ENCODE measurements around the gene KLHL13.
"Not testable (repeated sequence)": the region's sequence is repeated elsewhere in the genome, so short reads cannot be mapped to it uniquely, and the experiment has no call there.

KLHL13 gene

GRCh38 chrX:118074196-118074595 lies 42.4 kb downstream of the KLHL13 start:
- DNase-seq: no peak

- no peak for DNase-seq
These were observed 49.6 kb downstream of the KLHL13 start for GRCh38 chrX:118066867-118067515.

GRCh38 chrX:118062817-118063615 lies 53.6 kb downstream of the KLHL13 start:
- no peak for DNase-seq

- no peak for DNase-seq
These were observed 54.4 kb downstream of the KLHL13 start for GRCh38 chrX:118062048-118062789.

DNA sequence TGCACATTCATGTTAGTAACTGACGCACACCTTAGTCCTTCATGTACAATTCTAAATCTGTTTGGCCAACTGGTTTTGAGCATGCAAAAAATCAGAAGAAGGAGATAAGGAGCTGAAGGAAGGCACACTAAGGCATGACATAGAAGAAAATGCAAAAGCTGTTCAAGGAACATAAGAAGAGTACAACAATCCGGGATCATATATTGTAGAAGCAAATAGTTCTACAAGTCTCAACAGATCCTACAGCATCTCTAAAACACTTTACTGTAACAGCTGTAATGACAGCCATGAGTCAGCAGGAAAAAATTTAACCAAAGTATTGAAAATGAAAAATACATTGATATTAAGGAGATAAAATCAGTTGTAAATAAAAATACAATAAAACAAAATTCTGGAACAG lies 57.7 kb downstream of the KLHL13 start:
- DNase-seq: no peak

DNA sequence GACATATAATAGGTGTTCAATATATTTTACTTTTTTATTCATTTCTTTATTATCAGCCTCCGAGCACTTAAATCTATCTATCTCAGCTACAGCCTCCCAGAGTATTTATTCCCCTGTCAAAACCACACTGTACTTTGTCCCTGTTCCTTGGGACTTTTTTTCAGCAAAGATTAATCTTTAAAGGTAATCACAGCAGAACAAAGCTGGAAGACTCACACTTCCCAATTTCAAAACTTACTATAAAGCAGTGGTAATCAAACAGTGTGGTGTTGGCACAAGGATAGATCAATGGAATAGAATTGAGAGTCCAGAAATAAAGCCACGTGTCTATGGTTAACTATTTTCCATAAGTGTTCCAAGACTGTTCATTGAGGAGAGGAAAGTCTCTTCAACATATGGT lies 59.7 kb downstream of the KLHL13 start:
- no peak for DNase-seq

DNA sequence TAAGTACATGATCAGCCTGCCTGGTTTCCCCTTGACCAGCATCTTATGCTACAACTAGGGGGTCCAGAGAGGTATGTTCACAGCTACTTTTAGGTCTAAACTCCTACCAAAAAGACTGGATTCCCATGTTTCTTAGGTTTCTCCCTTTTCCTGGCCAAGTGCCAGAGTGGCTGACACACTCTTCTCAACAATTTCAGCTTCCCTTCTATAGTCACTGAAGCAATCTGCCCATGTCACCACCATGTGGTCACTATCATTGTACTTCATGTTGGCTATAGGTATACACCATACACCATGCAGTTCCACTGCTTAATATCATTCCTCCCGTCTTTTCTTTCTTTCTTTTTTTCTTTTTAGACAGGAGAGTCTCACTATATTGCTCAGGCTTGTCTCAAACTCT lies 66.9 kb downstream of the KLHL13 start:
- no peak for DNase-seq

DNA sequence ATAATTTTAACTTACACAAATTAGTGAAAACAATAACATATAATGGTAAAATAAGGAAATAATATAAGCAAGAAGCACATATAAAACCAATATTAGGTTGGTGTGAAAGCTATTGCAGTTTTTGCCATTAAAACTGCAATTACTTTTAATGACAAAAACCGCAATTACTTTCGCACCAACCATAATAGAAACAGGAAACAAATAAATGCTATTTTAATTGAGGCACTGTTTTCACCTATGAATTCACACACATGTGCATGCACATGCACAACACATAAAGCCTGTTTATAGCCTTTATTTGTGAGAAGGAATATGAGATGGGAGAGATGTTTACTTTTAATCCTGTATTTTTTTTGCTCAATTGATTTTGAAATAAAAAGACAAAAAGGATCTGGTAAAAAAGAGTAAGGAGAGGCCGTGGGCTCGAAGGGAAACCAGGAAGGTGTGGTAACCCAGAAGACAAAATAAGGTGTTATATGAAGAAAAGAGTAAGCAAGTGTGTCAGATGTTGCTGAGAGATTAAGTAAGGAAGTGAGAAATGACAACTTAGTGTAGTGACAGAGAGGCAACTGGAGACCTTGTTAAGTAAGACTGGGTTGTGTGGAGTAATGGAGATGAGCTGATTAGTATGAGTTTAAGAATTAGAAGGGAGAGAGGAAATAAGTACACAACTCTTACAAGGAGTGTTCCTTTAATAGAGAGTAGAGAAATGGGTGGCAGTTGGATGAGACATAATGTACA lies 69.0 kb downstream of the KLHL13 start:
- no peak for DNase-seq

GRCh38 chrX:118039591-118039990 lies 77.0 kb downstream of the KLHL13 start:
- DNase-seq: no peak

- DNase-seq: no peak
These were observed 77.8 kb downstream of the KLHL13 start for GRCh38 chrX:118038614-118039365.

GRCh38 chrX:118026631-118027030 lies 90.0 kb downstream of the KLHL13 start:
- DNase-seq: no peak

DNA sequence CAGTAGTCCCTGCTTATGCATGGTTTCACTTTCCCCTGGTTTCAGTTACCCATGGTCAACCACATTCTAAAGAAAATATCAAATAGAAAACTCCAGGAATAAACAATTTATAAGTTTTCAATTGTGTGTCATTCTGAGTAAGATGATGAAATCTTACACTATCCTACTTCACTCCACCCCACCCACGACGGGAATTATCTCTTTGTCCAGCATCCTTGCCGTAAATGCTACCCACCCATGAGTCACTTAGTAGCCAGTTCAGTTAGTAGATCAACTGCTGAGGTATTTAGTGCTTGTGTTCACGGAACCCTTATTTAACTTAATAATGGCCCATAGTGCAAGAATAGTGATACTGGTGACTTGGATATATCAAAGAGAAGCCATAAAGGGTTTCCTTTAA lies 91.4 kb downstream of the KLHL13 start:
- no peak for DNase-seq

DNA sequence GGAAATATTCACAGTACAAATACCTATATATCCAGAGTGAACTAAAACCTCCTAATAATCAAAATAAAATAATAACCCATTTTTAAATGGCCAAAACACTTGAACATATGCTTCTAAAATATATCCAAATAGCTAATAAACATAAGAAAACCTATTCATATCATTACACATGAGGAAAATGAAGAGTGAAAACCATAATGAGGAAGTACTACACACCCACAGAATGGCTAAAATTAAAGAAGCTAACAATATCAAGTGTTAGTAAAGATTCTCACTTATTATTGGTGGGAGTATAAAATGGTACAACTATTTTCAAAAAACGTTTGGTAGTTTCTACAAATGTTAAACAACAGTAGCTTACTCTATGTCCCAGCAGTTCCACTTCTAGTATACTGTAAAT lies 92.1 kb downstream of the KLHL13 start:
- no peak for DNase-seq

DNA sequence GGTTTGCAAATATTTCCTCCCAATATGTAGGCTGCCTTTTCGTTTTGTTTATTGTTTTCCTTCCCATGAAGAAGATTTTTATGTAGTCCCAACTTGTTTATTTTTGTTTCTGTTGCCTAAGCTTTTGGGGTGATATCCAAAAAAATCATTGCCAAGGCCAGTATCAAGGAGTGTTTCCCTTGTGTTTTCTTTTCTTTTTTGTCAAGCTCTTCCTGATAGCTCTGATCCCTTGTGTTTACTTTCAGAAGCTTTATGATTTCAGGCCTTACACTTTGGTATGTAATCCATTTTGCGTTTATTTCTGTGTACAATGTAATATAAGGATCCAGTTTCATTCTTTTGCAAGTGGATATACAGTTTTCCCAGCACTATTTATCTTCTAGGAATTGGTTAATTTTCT lies 93.9 kb downstream of the KLHL13 start:
- no peak for DNase-seq

- DNase-seq: no peak
These were observed 100.2 kb downstream of the KLHL13 start for GRCh38 chrX:118016422-118016821.

GRCh38 chrX:118002417-118002816 lies 114.2 kb downstream of the KLHL13 start:
- not testable (repeated sequence) for DNase-seq

DNA sequence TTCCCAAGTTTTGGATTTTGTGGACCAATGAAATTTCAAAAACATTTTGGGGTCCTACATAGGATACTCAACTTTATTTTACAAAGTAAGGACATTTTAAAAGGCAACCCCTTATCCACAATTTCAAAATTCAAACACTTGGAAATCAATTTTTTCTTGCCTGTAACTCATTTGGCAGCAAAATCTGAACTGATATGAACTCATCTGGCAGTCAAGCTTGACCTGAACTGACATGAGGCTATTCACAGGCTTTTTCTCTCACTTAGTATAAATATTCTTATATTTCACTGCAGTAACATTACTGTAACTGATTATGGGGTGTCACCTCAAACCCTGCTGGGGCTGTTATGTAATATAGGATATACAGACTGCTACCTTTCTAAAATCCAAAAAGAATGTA lies 116.1 kb downstream of the KLHL13 start:
- DNase-seq: no peak

GRCh38 chrX:117998171-117998570 lies 118.4 kb downstream of the KLHL13 start:
- DNase-seq: no peak

DNA sequence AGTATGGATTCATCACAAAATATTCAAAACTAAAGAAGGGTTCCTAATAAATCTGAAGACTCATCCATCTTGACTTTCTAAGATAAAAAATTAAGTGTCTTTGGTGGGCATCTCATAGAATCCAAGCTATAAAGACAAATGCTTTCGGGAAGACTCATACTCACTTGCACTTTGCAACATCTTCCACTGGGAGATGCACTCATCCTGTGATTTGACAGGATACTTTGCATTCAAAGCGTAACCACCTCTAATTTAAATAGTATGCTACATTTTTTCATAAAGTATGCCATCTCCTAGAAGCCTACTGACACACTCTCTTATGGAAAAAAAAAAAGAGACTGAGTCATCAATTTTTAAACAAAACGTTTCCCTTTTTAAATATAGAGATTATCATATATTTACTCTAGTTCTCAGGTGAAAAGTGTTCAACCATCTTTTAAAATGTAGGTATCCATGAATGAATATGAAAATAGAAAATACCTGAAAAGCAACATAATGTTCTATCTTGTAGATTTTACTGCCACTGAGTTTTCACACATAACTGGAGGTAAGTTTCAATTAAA lies 119.6 kb downstream of the KLHL13 start:
- DNase-seq: peak; percentile 1

DNA sequence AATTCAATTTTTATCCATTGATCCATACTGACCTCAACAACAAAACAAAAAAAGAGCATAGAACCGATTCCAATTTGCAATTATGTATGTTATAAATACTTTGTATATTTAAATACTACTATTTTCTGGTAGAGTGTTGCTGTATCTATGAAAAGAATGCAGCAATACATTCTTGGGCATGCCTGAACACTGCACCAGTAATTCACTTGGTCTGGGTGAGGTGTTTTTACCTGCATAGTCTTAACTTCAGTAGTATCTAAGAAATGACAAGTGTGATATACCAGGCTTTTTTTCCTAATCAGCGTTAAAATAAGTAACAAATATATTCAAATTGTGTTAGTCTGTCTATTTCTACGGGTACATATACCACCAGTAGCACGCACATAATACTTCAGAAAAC lies 120.2 kb downstream of the KLHL13 start:
- no peak for DNase-seq

GRCh38 chrX:117995378-117995777 lies 121.2 kb downstream of the KLHL13 start:
- no peak for DNase-seq
